Pancreas (tissue), 10 donors: ENCODE measurements around the gene SERPINB7. TPM values are rescaled to one million over a fixed set of nuclear protein-coding genes. Genes with fewer than 3 reads are reported as not detected.

Experiments
- ATAC-seq, 4 donors: fragments of 200-7000 bp; cut with Tn5 transposase; one replicate each; pipeline versions ENCODE4 v1.8.0 to v1.9.1; 2020; ENCODE audit warnings: mild to moderate bottlenecking in 4 of 4, moderate library complexity in 4 of 4
- DNase-seq, 6 donors: peaks; one replicate each; pipeline ENCODE4 v3.0.0-alpha.2; 2020
- FAIRE-seq: peaks from 2 replicates; lab custom pipeline; 2012; peaks lifted over from hg19 to GRCh38; lab: Jason Lieb, UNC
- H3K27ac ChIP-seq, 4 donors: fragments of 200-600 bp; sonication (generic); 1 replicate in 3 of 4; 2 replicates in 1 of 4; pipeline versions ENCODE4 v1.5.0 to v1.8.0; 2020
- H3K27me3 ChIP-seq, 4 donors: fragments of 200-600 bp; one replicate each; pipeline ENCODE4 v1.8.0; 2021
- H3K36me3 ChIP-seq, 3 donors: fragments of 200-600 bp; sonication (generic) in 1 of 3; one replicate each; pipeline versions ENCODE4 v1.5.0 to v1.8.0; 2020 to 2021
- H3K4me1 ChIP-seq, 3 donors: fragments of 200-600 bp; one replicate each; pipeline ENCODE4 v1.8.0; 2021
- H3K4me3 ChIP-seq, 4 donors: fragments of 200-600 bp; sonication (generic) in 2 of 4; one replicate each; pipeline versions ENCODE4 v1.5.0 to v1.8.0; 2020 to 2021
- H3K9me3 ChIP-seq, 4 donors: fragments of 200-600 bp; one replicate each; pipeline ENCODE4 v1.8.0; 2021
- WGBS, 2 donors: extraction: QIAGEN DNeasy Blood & Tissue Kit; methylation state at CpG; one replicate each; pipeline ENCODE4 v1.1.7; 2013; 5-methylcytosine and 5-hydroxymethylcytosine counted together
- intact Hi-C, 3 donors: fragments of 100-400 bp; cut with DNase I; formaldehyde crosslinking; loops; one replicate each; pipeline versions ENCODE4 v1.11.1 to v1.14.2; 2022
- polyA plus RNA-seq, 2 donors: library from polyadenylated mRNA; stranded (reverse); fragments of 200-250 nt; gene quantifications; one replicate each; pipeline ENCODE4 v1.2.3, GENCODE V29; 2013
- total RNA-seq, 6 donors: library from RNA; stranded (reverse); fragmentation: NEBNext Ultra II Directional in 4 of 6; extraction: Animal tissue kit (Norgen Biotek cat#: 25700) in 4 of 6; gene quantifications; one replicate each; pipeline versions ENCODE4 v1.2.1 to v1.2.4, GENCODE V29; 2021 to 2023
- TF ChIP-seq, protein P1 (sequence below), 4 donors: fragments of 200-600 bp; sonication (generic) in 3 of 4; IDR thresholded peaks; one replicate each; pipeline versions ENCODE4 v1.5.0 to v1.8.0; 2021; ENCODE audit warnings: antibody characterized with exemption in 4 of 4
- donor health status: healthy with polysubstance abuse.
- donor health status: DM: no; HTN: no; CAD: no; lungs with moderate emphysema.
- donor health status: DM: no; HTN: no; CAD: no.
- donor health status: control.
- donor health status: control.
- donor health status: Bipolar disorder and iron deficiency.
- donor health status: DM: yes; HTN: yes; CAD: no.
- donor health status: DM: no; HTN: no; CAD: no.
- donor health status: DM: no; HTN: no; CAD: no.
- donor health status: DM: yes; HTN: yes; CAD: no.

The SERPINB7 gene
- total and polyA plus RNA-seq, 8 donors, result not detected

DNA sequence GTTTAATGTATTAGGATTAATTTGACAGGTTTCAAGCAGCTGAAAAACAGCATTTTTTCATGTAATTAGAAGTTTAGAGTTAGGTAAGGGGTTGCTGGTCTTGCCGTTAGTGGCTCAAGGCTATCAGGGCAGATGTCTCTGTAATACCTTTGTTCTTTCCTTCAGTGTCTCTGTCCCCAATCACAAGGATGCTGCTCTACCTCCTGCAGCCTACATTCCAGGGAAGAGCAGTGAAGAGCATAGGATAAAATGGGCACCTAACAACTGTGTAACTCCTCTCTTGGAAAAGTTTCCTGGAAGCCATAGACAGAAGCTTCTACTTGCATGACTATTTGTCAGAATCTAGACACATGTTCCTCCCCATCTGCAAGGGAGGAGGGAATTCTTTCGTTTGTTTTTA is 9.4 kb upstream of the SERPINB7 start:
- Histone ChIP-seq H3K9me3 (no peaks in the 10 kb centered on the region), H3K27ac (no peak overlapping the region), H3K4me3 (no peak overlapping the region), H3K27me3 (peaks cover 0 to 3% (median 0%) of the 10 kb centered on the region in 4 donors), H3K36me3 (no peaks in the 10 kb centered on the region), H3K4me1 (no peaks in the 10 kb centered on the region)
- no peak for FAIRE-seq
- no peak for DNase-seq
- WGBS, 2 donors, result 30 to 33% methylated on average over 2 of the region's 2 CpGs
- intact Hi-C loops, result no loop called here
- no peak for ATAC-seq
- TF ChIP-seq, protein P1, sequence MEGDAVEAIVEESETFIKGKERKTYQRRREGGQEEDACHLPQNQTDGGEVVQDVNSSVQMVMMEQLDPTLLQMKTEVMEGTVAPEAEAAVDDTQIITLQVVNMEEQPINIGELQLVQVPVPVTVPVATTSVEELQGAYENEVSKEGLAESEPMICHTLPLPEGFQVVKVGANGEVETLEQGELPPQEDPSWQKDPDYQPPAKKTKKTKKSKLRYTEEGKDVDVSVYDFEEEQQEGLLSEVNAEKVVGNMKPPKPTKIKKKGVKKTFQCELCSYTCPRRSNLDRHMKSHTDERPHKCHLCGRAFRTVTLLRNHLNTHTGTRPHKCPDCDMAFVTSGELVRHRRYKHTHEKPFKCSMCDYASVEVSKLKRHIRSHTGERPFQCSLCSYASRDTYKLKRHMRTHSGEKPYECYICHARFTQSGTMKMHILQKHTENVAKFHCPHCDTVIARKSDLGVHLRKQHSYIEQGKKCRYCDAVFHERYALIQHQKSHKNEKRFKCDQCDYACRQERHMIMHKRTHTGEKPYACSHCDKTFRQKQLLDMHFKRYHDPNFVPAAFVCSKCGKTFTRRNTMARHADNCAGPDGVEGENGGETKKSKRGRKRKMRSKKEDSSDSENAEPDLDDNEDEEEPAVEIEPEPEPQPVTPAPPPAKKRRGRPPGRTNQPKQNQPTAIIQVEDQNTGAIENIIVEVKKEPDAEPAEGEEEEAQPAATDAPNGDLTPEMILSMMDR (IDR thresholded peaks at IDR 0.05), result no peak

DNA sequence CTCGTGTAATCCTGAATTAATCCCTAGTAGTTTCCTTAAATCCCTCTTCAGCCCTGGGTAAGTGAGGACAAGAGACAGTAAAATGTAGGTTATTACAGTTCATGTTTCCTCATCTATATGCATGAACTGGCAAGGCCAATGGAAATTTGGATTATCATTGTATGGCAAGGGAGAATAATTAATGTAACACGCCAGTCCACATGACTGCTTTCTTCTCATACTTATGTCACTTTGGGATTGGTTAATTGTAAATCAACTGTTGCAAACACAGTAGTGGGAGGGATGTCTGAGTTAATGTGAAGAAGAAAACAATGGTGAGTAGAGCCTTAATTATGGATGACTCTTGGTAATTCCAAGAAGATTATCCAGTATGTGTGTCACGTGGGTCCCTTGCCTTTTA is 1.7 kb upstream of the SERPINB7 start:
- TF ChIP-seq, protein P1 (IDR thresholded peaks at IDR 0.05), result no peak
- Histone ChIP-seq H3K36me3 (no peaks in the 10 kb centered on the region), H3K4me1 (no peaks in the 10 kb centered on the region), H3K27me3 (peaks cover 0 to 3% (median 0%) of the 10 kb centered on the region in 4 donors), H3K4me3 (no peak overlapping the region), H3K27ac (no peak overlapping the region), H3K9me3 (no peaks in the 10 kb centered on the region)
- FAIRE-seq, result no peak
- 46 to 50% methylated on average over 3 of the region's 3 CpGs for WGBS, 2 donors
- intact Hi-C loops, result no loop called here
- DNase-seq, result no peak
- ATAC-seq, result no peak

DNA sequence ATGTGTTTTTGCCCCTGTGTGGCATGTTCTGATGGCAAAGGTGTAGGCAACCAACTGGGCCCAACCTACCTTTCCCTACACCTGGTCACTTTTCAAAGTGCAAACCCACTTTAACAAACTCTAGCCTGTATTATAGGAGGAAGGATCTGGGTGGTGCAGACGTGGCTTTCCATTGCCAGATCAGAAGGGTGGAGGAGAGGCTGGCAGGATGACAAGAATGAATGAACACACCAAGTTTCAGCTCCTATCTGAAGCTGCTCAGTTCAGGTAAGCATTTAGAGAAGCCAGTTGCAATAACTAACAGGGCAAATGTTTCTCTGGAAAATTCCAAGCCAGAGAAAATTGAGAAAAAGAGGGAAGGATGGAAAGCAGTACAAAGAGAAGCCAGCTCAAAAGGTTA is 707 bp upstream of the SERPINB7 start:
- no peak for FAIRE-seq
- Histone ChIP-seq H3K4me3 (no peak overlapping the region), H3K4me1 (no peaks in the 10 kb centered on the region), H3K27ac (no peak overlapping the region), H3K36me3 (no peaks in the 10 kb centered on the region), H3K27me3 (peaks cover 0 to 3% (median 0%) of the 10 kb centered on the region in 4 donors), H3K9me3 (no peaks in the 10 kb centered on the region)
- no peak for ATAC-seq
- intact Hi-C loops, result no loop called here
- 18 to 32% methylated on average over 1 of the region's 1 CpG for WGBS, 2 donors
- DNase-seq, result no peak
- TF ChIP-seq, protein P1 (IDR thresholded peaks at IDR 0.05), result no peak

DNA sequence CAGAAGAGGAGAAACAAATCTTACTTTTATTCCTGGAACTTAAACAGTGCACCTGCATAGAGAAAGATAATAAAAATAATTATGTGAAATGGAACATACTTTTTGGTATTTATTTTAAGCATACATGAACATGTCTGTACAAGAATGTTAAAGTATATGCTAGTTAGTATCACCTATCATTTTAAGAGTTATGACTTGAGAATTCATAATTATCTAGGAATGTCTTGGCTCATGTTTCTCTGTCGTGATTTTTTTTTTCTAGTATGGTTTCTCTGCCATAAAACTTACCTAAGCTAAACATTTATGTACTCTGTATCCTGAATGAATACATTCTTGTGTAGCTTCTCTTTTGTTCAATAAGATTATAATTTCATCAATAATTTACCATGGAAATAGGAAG is 4.2 kb downstream of the SERPINB7 start:
- Histone ChIP-seq H3K4me3 (no peak overlapping the region), H3K27ac (no peak overlapping the region), H3K9me3 (no peaks in the 10 kb centered on the region), H3K36me3 (no peaks in the 10 kb centered on the region), H3K27me3 (no peaks in the 10 kb centered on the region), H3K4me1 (no peaks in the 10 kb centered on the region)
- DNase-seq, result no peak
- no peak for FAIRE-seq
- WGBS, 2 donors, result 16 to 25% methylated on average over 1 of the region's 1 CpG
- TF ChIP-seq, protein P1 (IDR thresholded peaks at IDR 0.05), result no peak
- intact Hi-C loops, result no loop called here
- ATAC-seq, result no peak

DNA sequence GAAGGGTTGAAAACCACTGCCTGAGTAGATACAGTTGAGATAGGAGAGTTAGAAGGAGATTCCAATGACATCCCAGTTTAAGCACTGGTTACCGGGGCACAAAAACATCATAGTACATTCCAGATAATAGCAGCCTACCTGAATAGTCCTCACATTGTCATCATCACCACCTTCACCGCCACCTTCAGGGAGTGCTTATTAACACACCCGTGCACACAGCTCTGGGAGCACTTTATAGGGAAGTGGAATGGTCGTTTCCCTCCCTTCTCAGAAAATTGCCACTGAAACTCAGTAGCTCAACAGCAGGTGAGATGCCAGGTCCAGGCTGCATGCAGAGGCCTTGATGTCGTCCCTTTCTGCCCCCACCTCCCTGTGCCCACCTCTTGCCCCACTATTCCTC is 8.2 kb downstream of the SERPINB7 start:
- TF ChIP-seq, protein P1 (IDR thresholded peaks at IDR 0.05), result no peak
- intact Hi-C loops, result no loop called here
- 55 to 60% methylated on average over 5 of the region's 5 CpGs for WGBS, 2 donors

More for the DNA sequence above, 8.2 kb downstream of the SERPINB7 start:
- H3K9me3 ChIP-seq, result no peaks in the 10 kb centered on the region
- H3K27ac ChIP-seq, result no peak overlapping the region
- no peaks in the 10 kb centered on the region for H3K4me1 ChIP-seq
- DNase-seq (no peak), FAIRE-seq (no peak), ATAC-seq (no peak)
- H3K4me3 ChIP-seq, result no peak overlapping the region
- no peaks in the 10 kb centered on the region for H3K36me3 ChIP-seq
- H3K27me3 ChIP-seq, result no peaks in the 10 kb centered on the region
